Gastroesophageal sphincter (tissue), 4 donors: Measurements from ENCODE around the gene PURA. TPM values are rescaled to one million over a fixed set of nuclear protein-coding genes. Genes with fewer than 3 reads are reported as not detected.

Experiments
- ATAC-seq: fragments of 150-250 bp; one replicate; pipeline ENCODE4 v1.9.1; 2016; ENCODE audit warnings: mild to moderate bottlenecking, moderate library complexity
- H3K27ac ChIP-seq, 4 donors: fragments of 200-600 bp; sonication (generic) in 3 of 4; 1 replicate in 3 of 4; 2 replicates in 1 of 4; pipeline ENCODE4 v1.5.1; 2016 to 2019
- H3K27me3 ChIP-seq: fragments of 200-600 bp; sonication (generic); one replicate; pipeline ENCODE4 v1.5.1; 2019
- H3K36me3 ChIP-seq, 2 donors: fragments of 200-600 bp; sonication (generic); one replicate each; pipeline ENCODE4 v1.5.1; 2019; ENCODE audit warnings: control low read depth in 1 of 2
- H3K4me1 ChIP-seq, 3 donors: fragments of 200-600 bp; sonication (generic); 1 replicate in 2 of 3; 2 replicates in 1 of 3; pipeline ENCODE4 v1.5.1; 2016 to 2019; ENCODE audit warnings: control low read depth in 2 of 3
- H3K4me3 ChIP-seq, 2 donors: fragments of 200-600 bp; sonication (generic); one replicate each; pipeline ENCODE4 v1.5.1; 2019; ENCODE audit warnings: mild to moderate bottlenecking in 1 of 2, moderate library complexity in 1 of 2
- H3K9me3 ChIP-seq, 3 donors: fragments of 200-600 bp; sonication (generic); one replicate each; pipeline ENCODE4 v1.5.1; 2017 to 2019; ENCODE audit warnings: control low read depth in 2 of 3
- CTCF ChIP-seq, 4 experiments: fragments of 200-600 bp in 2 of 4; fragments of 450-650 bp in 2 of 4; sonication (generic) in 1 of 4; IDR thresholded peaks; one replicate each; pipeline ENCODE4 v1.5.1; 2017 to 2019; ENCODE audit warnings: antibody characterized with exemption in 4 of 4, mild to moderate bottlenecking in 2 of 4, moderate library complexity in 2 of 4
- EP300 ChIP-seq: sonication (generic); formaldehyde crosslinking; IDR thresholded peaks from one replicate; pipeline ENCODE4 v1.6.1; 2017; ENCODE audit warnings: antibody characterized with exemption, mild to moderate bottlenecking
- POLR2A ChIP-seq, 2 donors: fragments of 450-650 bp; IDR thresholded peaks; one replicate each; pipeline ENCODE4 v1.6.1; 2017; ENCODE audit warnings: antibody characterized with exemption in 2 of 2, mild to moderate bottlenecking in 2 of 2, moderate library complexity in 1 of 2
- POLR2AphosphoS5 ChIP-seq: sonication (generic); formaldehyde crosslinking; IDR thresholded peaks from one replicate; pipeline ENCODE4 v1.6.1; 2017; ENCODE audit warnings: antibody characterized with exemption
- whole genome bisulfite sequencing, 2 donors: methylation state at CpG; one replicate each; pipeline ENCODE4 v1.1.5; 2018; ENCODE audit warnings: low coverage in 1 of 2; 5-methylcytosine and 5-hydroxymethylcytosine counted together
- total RNA-seq, 4 donors: library from RNA; depleted of rRNA; stranded (reverse); fragments of >200 nt; gene quantifications; one replicate each; pipeline ENCODE4 v1.1.0, GENCODE V29; 2016

Gene PURA
- total RNA-seq, 4 donors from 2014 or later, result 38.0 to 61.0 (median 49.1) TPM

DNA sequence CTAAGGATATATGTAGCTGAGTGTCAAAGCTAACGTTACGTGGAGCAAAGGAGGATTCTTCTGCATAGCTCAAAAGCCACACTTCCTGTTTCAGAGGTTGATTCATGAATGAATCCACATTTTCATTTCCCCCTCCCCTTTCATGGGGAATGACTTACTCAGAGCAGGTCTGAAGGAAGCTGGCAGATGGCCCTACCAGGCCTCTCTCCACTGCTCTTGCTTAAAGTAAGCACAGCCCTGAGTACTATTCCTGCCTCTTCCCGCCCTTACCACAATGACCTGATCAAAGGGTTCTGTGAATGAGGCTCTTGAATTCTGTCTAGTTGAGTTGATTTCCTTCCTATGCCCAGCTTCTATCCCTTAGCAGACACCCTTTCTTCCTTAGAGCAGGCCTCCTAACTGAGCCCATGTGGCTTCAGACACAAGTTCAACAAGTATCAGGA lies 18.1 kb downstream of the PURA start:
- H3K27ac ChIP-seq, result no peak overlapping the region
- ATAC-seq, result no peak

DNA sequence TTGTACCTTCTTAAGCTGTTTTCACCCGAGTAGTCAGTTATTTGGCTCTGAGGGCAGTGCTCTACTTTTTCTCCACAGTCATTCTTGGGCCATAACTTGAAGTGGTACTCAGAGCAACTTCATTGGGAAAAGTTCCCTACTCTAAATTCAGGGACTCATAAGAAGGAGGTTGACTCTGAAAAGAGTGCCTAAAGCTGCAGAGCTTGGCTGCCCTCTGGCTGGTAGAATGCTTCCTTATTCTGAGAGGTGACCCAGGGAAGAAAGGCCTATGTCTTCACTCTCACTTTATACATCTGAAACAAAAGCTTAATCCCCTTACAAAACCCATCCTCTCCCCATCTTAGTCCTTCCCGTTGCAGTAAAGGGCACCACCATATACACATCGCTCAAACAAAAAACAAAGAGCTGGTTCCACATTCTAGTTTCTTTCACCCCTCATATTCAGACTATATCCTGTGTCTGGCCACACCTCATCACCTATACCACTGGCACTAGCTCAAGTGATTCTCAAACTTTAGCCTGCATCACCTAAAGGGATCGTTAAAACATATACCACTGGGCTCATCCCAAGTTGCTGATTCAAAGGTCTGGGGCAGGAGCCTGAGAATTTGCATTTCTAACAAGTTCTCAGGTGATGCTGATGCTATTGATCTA lies 19.7 kb downstream of the PURA start:
- no peak overlapping the region for H3K4me3 ChIP-seq
- no peak for ATAC-seq
- H3K9me3 ChIP-seq, result no peaks in the 10 kb centered on the region
- peaks cover 0 to 25% (median 6%) of the 10 kb centered on the region in 3 donors for H3K4me1 ChIP-seq
- H3K36me3 ChIP-seq, result no peaks in the 10 kb centered on the region
- H3K27ac ChIP-seq, result no peak overlapping the region
- H3K27me3 ChIP-seq, result no peaks in the 10 kb centered on the region
- TF ChIP-seq POLR2A (IDR thresholded peaks at IDR 0.05) (no peak), POLR2AphosphoS5 (no peak), EP300 (no peak), CTCF (IDR thresholded peaks at IDR 0.05) (no peak)
- WGBS, 2 donors, result 78 to 89% methylated on average over 3 of the region's 4 CpGs

More for the DNA sequence above, 18.1 kb downstream of the PURA start:
- Histone ChIP-seq H3K9me3 (no peaks in the 10 kb centered on the region), H3K27me3 (no peaks in the 10 kb centered on the region), H3K36me3 (no peaks in the 10 kb centered on the region), H3K4me3 (no peak overlapping the region), H3K4me1 (peaks cover 0 to 19% (median 6%) of the 10 kb centered on the region in 3 donors)
- 44 to 47% methylated on average over 3 of the region's 3 CpGs for WGBS, 2 donors
- TF ChIP-seq POLR2A (IDR thresholded peaks at IDR 0.05), result no peak
- TF ChIP-seq POLR2AphosphoS5, result no peak
- no peak for TF ChIP-seq CTCF (IDR thresholded peaks at IDR 0.05)
- TF ChIP-seq EP300, result no peak

DNA sequence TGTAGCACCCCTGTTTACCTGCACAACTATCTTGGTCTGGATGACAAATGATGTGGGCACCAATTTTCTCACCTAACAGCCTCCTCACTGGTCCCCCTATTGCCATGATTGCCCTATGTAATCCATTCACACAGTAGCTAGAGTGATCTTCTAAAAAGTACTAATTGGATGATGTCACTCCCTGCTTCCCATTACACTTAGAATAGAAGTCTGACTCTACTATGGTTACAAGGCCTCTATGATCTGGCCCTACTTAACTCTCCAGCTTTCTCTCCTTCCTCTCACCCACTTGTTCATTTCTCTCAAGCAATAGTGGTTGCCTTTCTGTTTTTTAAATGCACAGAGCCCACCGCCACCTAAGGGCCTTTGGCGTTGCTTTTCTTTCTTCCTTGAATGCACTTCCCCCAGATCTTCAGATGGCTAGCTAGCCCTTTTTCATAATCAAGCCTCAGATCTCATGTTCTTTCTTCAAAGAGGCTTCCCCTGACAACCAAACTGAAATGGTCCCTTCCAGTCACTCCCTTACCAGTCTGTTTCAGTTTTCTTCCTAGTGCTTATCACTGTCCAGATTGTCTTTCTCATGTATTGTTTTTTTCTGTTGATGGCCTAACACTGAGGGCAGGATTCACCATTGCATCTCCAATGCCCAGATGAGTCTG lies 20.5 kb downstream of the PURA start:
- Histone ChIP-seq H3K4me3 (no peak overlapping the region), H3K27me3 (no peaks in the 10 kb centered on the region), H3K9me3 (no peaks in the 10 kb centered on the region), H3K4me1 (peaks cover 0 to 25% (median 6%) of the 10 kb centered on the region in 3 donors), H3K27ac (no peak overlapping the region), H3K36me3 (no peaks in the 10 kb centered on the region)
- ATAC-seq, result no peak
- TF ChIP-seq POLR2A (IDR thresholded peaks at IDR 0.05), result no peak
- no peak for TF ChIP-seq CTCF (IDR thresholded peaks at IDR 0.05)
- TF ChIP-seq POLR2AphosphoS5, result no peak
- TF ChIP-seq EP300, result no peak
- 89 to 100% methylated on average over 2 of the region's 2 CpGs for WGBS, 2 donors

- TF ChIP-seq EP300 (no peak), POLR2A (IDR thresholded peaks at IDR 0.05) (no peak)
- Histone ChIP-seq H3K27ac (no peak overlapping the region), H3K4me3 (no peak overlapping the region), H3K4me1 (peaks cover 0 to 26% (median 6%) of the 10 kb centered on the region in 3 donors), H3K9me3 (no peaks in the 10 kb centered on the region), H3K36me3 (no peaks in the 10 kb centered on the region), H3K27me3 (no peaks in the 10 kb centered on the region)
- ATAC-seq, result no peak
Measured at GRCh38 chr5:140135127-140135526, 21.2 kb downstream of the PURA start.

- TF ChIP-seq EP300, result no peak
- TF ChIP-seq CTCF (IDR thresholded peaks at IDR 0.05), result no peak
- no peak for TF ChIP-seq POLR2A (IDR thresholded peaks at IDR 0.05)
- no peak for TF ChIP-seq POLR2AphosphoS5
- no peaks in the 10 kb centered on the region for H3K27me3 ChIP-seq
- 100% methylated on average over 1 of the region's 1 CpG; no CpG with 5 or more reads in 1 of the 2 donors for WGBS, 2 donors
- no peaks in the 10 kb centered on the region for H3K36me3 ChIP-seq
- H3K4me1 ChIP-seq, result peaks cover 0 to 37% (median 15%) of the 10 kb centered on the region in 3 donors
- no peaks in the 10 kb centered on the region for H3K9me3 ChIP-seq
- ATAC-seq, result no peak
- no peak overlapping the region for H3K4me3 ChIP-seq
- no peak overlapping the region for H3K27ac ChIP-seq
Measured at GRCh38 chr5:140136624-140137023, 22.7 kb downstream of the PURA start.
